ENCODE results near the gene PRPS1. TPM values are rescaled to one million over a fixed set of nuclear protein-coding genes. Genes with fewer than 3 reads are reported as not detected.

PRPS1 gene
- polyA plus RNA-seq, 1 donor from 2014 or later, result 60.8 TPM

- H2AFZ ChIP-seq (ENCODE audit: low read depth, low read length), result no peak overlapping the region
- no peaks in the 10 kb centered on the region for H3F3A ChIP-seq (ENCODE audit: insufficient read depth, low read length, poor library complexity, severe bottlenecking)
- no peaks in the 10 kb centered on the region for H3K27me3 ChIP-seq (ENCODE audit: insufficient read depth, low read depth, low read length)
- no peaks in the 10 kb centered on the region for H3K9me3 ChIP-seq (ENCODE audit: low read length)
- H3K79me2 ChIP-seq (replicated peaks; ENCODE audit: insufficient read depth, low read length), result no peaks in the 10 kb centered on the region
- H4K20me1 ChIP-seq (ENCODE audit: insufficient read depth), result no peaks in the 10 kb centered on the region
- no peak overlapping the region for H3K4me2 ChIP-seq (ENCODE audit: low read length)
- H3K27ac ChIP-seq (ENCODE audit: low read length), result no peak overlapping the region
- H3K36me3 ChIP-seq (ENCODE audit: insufficient read depth, low read length), result no peaks in the 10 kb centered on the region
- H3K4me3 ChIP-seq (ENCODE audit: low read length), result no peak overlapping the region
- TF ChIP-seq EZH2 (IDR thresholded peaks at IDR 0.05; ENCODE audit: borderline replicate concordance, insufficient read depth, low read length, poor library complexity, severe bottlenecking) (no peak), POLR2AphosphoS5 (IDR thresholded peaks at IDR 0.05) (no peak)
- H3K9ac ChIP-seq (ENCODE audit: low read length), result no peak overlapping the region
- no peaks in the 10 kb centered on the region for H3K9me2 ChIP-seq (ENCODE audit: insufficient read depth, low read length)
These were observed 71.3 kb downstream of the PRPS1 start for GRCh38 chrX:107699616-107700015.

- Histone ChIP-seq H3K36me3 (ENCODE audit: insufficient read depth, low read length) (no peaks in the 10 kb centered on the region), H3K9me2 (ENCODE audit: insufficient read depth, low read length) (no peaks in the 10 kb centered on the region), H3K4me3 (ENCODE audit: low read length) (no peak overlapping the region), H3F3A (ENCODE audit: insufficient read depth, low read length, poor library complexity, severe bottlenecking) (no peaks in the 10 kb centered on the region), H3K4me2 (ENCODE audit: low read length) (no peak overlapping the region), H3K9ac (ENCODE audit: low read length) (no peak overlapping the region), H2AFZ (ENCODE audit: low read depth, low read length) (no peak overlapping the region), H3K9me3 (ENCODE audit: low read length) (no peaks in the 10 kb centered on the region), H3K79me2 (replicated peaks; ENCODE audit: insufficient read depth, low read length) (no peaks in the 10 kb centered on the region), H4K20me1 (ENCODE audit: insufficient read depth) (no peaks in the 10 kb centered on the region), H3K27me3 (ENCODE audit: insufficient read depth, low read depth, low read length) (no peaks in the 10 kb centered on the region), H3K27ac (ENCODE audit: low read length) (no peak overlapping the region)
- TF ChIP-seq POLR2AphosphoS5 (IDR thresholded peaks at IDR 0.05) (no peak), TAF1 (IDR thresholded peaks at IDR 0.05; ENCODE audit: low read depth) (no peak), REST (IDR thresholded peaks at IDR 0.05; ENCODE audit: borderline replicate concordance) (no peak), EP300 (conservative IDR thresholded peaks at IDR 0.05; ENCODE audit: poor library complexity, severe bottlenecking) (no peak), MXI1 (conservative IDR thresholded peaks at IDR 0.05; ENCODE audit: poor library complexity, severe bottlenecking) (no peak), RAD21 (conservative IDR thresholded peaks at IDR 0.05) (no peak), SMC3 (conservative IDR thresholded peaks at IDR 0.05; ENCODE audit: poor library complexity) (no peak), EZH2 (IDR thresholded peaks at IDR 0.05; ENCODE audit: borderline replicate concordance, insufficient read depth, low read length, poor library complexity, severe bottlenecking) (no peak), CTCF (IDR thresholded peaks at IDR 0.05; ENCODE audit: poor library complexity, severe bottlenecking) (no peak)
These were observed 72.0 kb downstream of the PRPS1 start for GRCh38 chrX:107700317-107700774.

Other genes starting within 250 kb of the PRPS1 start
- gene FRMPD3, start 178.9 kb upstream of the PRPS1 start, polyA plus RNA-seq, result 0.32 and 0.45 TPM in 2 replicates
- gene TSC22D3, start 147.3 kb downstream of the PRPS1 start, polyA plus RNA-seq, result 96.8 and 115 TPM in 2 replicates
- gene NCBP2L, start 149.2 kb downstream of the PRPS1 start, polyA plus RNA-seq, result not detected in 2 replicates
- gene MID2, start 197.4 kb downstream of the PRPS1 start, polyA plus RNA-seq, result 1.9 and 4.2 TPM in 2 replicates

Data from neural cell (in vitro differentiated cells).